Loucy (cell line): Measurements from ENCODE around the gene CCDC88C.

Experiments
- H2AFZ ChIP-seq: fragments of 200-600 bp; sonication (generic); 2 replicates; pipeline ENCODE4 v1.6.0; 2016; ENCODE audit warnings: antibody characterized with exemption, mild to moderate bottlenecking, low read length, moderate library complexity
- H3F3A ChIP-seq: fragments of 200-600 bp; 2 replicates; pipeline ENCODE4 v1.6.0; 2016; ENCODE audit warnings: antibody characterized with exemption, low read depth, mild to moderate bottlenecking
- H3K27me3 ChIP-seq: fragments of 200-600 bp; sonication (generic); 2 replicates; pipeline ENCODE4 v1.6.1; 2014; ENCODE audit warnings: low read length, mild to moderate bottlenecking; ENCODE audit not compliant: insufficient read depth, poor library complexity, severe bottlenecking
- H3K36me3 ChIP-seq: fragments of 200-600 bp; sonication (generic); 2 replicates; pipeline ENCODE4 v1.6.1; 2016; ENCODE audit warnings: low read length; ENCODE audit not compliant: insufficient read depth
- H3K4me1 ChIP-seq: fragments of 200-600 bp; sonication (generic); 2 replicates; pipeline ENCODE4 v1.5.1; 2014; ENCODE audit warnings: low read length, mild to moderate bottlenecking; ENCODE audit not compliant: insufficient read depth, poor library complexity, severe bottlenecking
- H3K4me2 ChIP-seq: fragments of 200-600 bp; sonication (generic); 2 replicates; pipeline ENCODE4 v1.6.0; 2014; ENCODE audit warnings: antibody characterized with exemption, low read length, low read depth, mild to moderate bottlenecking; ENCODE audit not compliant: poor library complexity, severe bottlenecking
- H3K4me3 ChIP-seq: fragments of 200-600 bp; sonication (generic); 2 replicates; pipeline ENCODE4 v1.5.1; 2014; ENCODE audit warnings: low read length, mild to moderate bottlenecking, mixed read lengths; ENCODE audit not compliant: poor library complexity, severe bottlenecking
- H3K79me2 ChIP-seq: fragments of 200-600 bp; sonication (generic); 2 replicates; pipeline ENCODE4 v1.6.1; 2014; ENCODE audit warnings: low read length; ENCODE audit not compliant: insufficient read depth
- H3K9ac ChIP-seq: fragments of 200-600 bp; sonication (generic); 2 replicates; pipeline ENCODE4 v1.6.0; 2014; ENCODE audit warnings: mild to moderate bottlenecking, low read depth, low read length, moderate library complexity; ENCODE audit not compliant: poor library complexity, severe bottlenecking
- H3K9me2 ChIP-seq: fragments of 200-600 bp; sonication (generic); replicated peaks from 2 replicates; pipeline ENCODE4 v1.6.1; 2016; ENCODE audit warnings: low read depth, low read length, mixed read lengths
- H3K9me3 ChIP-seq: fragments of 200-600 bp; sonication (generic); 2 replicates; pipeline ENCODE4 v1.6.1; 2014; ENCODE audit warnings: mild to moderate bottlenecking, antibody characterized with exemption, low read length, low read depth; ENCODE audit not compliant: insufficient read depth
- H4K20me1 ChIP-seq: fragments of 200-600 bp; sonication (generic); 2 replicates; pipeline ENCODE4 v1.6.0; 2014; ENCODE audit warnings: antibody characterized with exemption, low read length, mild to moderate bottlenecking; ENCODE audit not compliant: insufficient read depth, poor library complexity, severe bottlenecking
- CTCF ChIP-seq: fragments of 200-600 bp; sonication (generic); conservative IDR thresholded peaks from 2 replicates; pipeline ENCODE4 v1.5.1; 2014; ENCODE audit warnings: mild to moderate bottlenecking, antibody characterized with exemption, low read length
- EZH2phosphoT487 ChIP-seq: fragments of 200-600 bp; IDR thresholded peaks from 2 replicates; pipeline ENCODE4 v1.6.1; 2018; ENCODE audit warnings: antibody characterized with exemption, mild to moderate bottlenecking, moderate library complexity, borderline replicate concordance

The CCDC88C gene

GRCh38 chr14:91339671-91340369, 77.8 kb downstream of the CCDC88C start:
- Histone ChIP-seq H3K36me3 (peaks cover 82% of the 10 kb centered on the region; the same call in 1 of the 2 replicates), H3K79me2 (peaks cover 20% of the 10 kb centered on the region), H3K9me2 (no peaks in the 10 kb centered on the region), H3K27me3 (no peaks in the 10 kb centered on the region), H3K4me1 (peaks cover 5% of the 10 kb centered on the region), H3F3A (no peaks in the 10 kb centered on the region), H3K9ac (no peak overlapping the region), H3K4me2 (no peak overlapping the region), H2AFZ (no peak overlapping the region), H3K4me3 (no peak overlapping the region), H3K9me3 (no peaks in the 10 kb centered on the region), H4K20me1 (peaks cover 10% of the 10 kb centered on the region)
- TF ChIP-seq CTCF (no peak), EZH2phosphoT487 (no peak)

- no peaks in the 10 kb centered on the region for H3F3A ChIP-seq
- peaks cover 89% of the 10 kb centered on the region; the same call in 1 of the 2 replicates for H3K36me3 ChIP-seq
Measured at GRCh38 chr14:91339076-91339475, 78.5 kb downstream of the CCDC88C start.

GRCh38 chr14:91338379-91338778, 79.2 kb downstream of the CCDC88C start:
- Histone ChIP-seq H3F3A (no peaks in the 10 kb centered on the region), H3K9me3 (no peaks in the 10 kb centered on the region), H3K4me2 (no peak overlapping the region), H4K20me1 (peaks cover 9% of the 10 kb centered on the region), H3K27me3 (no peaks in the 10 kb centered on the region), H3K4me1 (peaks cover 5% of the 10 kb centered on the region), H2AFZ (no peak overlapping the region), H3K9me2 (no peaks in the 10 kb centered on the region), H3K9ac (no peak overlapping the region), H3K36me3 (peaks cover 96% of the 10 kb centered on the region; the same call in 1 of the 2 replicates), H3K79me2 (peaks cover 7% of the 10 kb centered on the region; the same call in 1 of the 2 replicates), H3K4me3 (no peak overlapping the region)
- TF ChIP-seq EZH2phosphoT487 (no peak), CTCF (no peak)

More at GRCh38 chr14:91339076-91339475, 78.5 kb downstream of the CCDC88C start:
- H3K9ac ChIP-seq: no peak overlapping the region
- no peak for TF ChIP-seq EZH2phosphoT487
- TF ChIP-seq CTCF: no peak
- no peaks in the 10 kb centered on the region for H3K9me2 ChIP-seq
- peaks cover 14% of the 10 kb centered on the region for H3K79me2 ChIP-seq
- no peak overlapping the region for H3K4me2 ChIP-seq
- no peak overlapping the region for H3K4me3 ChIP-seq
- peaks cover 10% of the 10 kb centered on the region for H4K20me1 ChIP-seq
- peaks cover 5% of the 10 kb centered on the region for H3K4me1 ChIP-seq
- no peaks in the 10 kb centered on the region for H3K9me3 ChIP-seq
- no peaks in the 10 kb centered on the region for H3K27me3 ChIP-seq
- no peak overlapping the region for H2AFZ ChIP-seq
